ENCODE measurements around the gene NLRC5. TPM values are rescaled to one million over a fixed set of nuclear protein-coding genes. Genes with fewer than 3 reads are reported as not detected.

NLRC5 gene
- total RNA-seq, 2 experiments from 2014 or later: 424 to 434 TPM

DNA sequence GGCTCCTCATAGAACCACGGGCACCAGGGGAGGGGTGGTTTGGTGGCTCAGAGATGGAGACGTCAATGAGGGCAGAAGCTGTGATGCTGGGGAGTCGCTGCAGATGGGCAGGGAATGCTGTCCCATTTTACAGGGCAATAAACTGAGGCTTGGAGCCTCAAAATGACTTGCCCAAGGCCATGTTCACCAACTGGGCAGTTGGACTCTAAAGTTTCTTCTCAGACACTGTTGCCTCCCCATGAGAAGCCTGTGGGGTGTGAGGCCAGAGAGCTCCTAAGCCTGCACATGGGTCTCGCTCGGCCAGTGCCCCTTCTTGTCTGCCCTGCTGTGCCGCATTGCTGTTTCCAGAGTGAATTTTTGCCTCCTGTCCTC is 141.6 kb downstream of the NLRC5 start:
- Histone ChIP-seq H3K9me3 (ENCODE audit: control insufficient read depth in 1 of 2, insufficient read depth in 1 of 2, low read length in 2 of 2) (no peaks in the 10 kb centered on the region), H3K27me3 (ENCODE audit: control insufficient read depth in 1 of 2, insufficient read depth in 2 of 2, low read length in 2 of 2) (no peaks in the 10 kb centered on the region), H3K4me1 (ENCODE audit: insufficient read depth, low read length) (peaks cover 99% of the 10 kb centered on the region), H3K36me3 (ENCODE audit: insufficient read depth, low read length) (no peaks in the 10 kb centered on the region), H3K4me3 (ENCODE audit: low read length) (no peak overlapping the region), H3K27ac (ENCODE audit: low read depth in 1 of 2, low read length in 2 of 2) (peak overlapping the region; percentile 18 to 55)
- TF ChIP-seq, protein P1, sequence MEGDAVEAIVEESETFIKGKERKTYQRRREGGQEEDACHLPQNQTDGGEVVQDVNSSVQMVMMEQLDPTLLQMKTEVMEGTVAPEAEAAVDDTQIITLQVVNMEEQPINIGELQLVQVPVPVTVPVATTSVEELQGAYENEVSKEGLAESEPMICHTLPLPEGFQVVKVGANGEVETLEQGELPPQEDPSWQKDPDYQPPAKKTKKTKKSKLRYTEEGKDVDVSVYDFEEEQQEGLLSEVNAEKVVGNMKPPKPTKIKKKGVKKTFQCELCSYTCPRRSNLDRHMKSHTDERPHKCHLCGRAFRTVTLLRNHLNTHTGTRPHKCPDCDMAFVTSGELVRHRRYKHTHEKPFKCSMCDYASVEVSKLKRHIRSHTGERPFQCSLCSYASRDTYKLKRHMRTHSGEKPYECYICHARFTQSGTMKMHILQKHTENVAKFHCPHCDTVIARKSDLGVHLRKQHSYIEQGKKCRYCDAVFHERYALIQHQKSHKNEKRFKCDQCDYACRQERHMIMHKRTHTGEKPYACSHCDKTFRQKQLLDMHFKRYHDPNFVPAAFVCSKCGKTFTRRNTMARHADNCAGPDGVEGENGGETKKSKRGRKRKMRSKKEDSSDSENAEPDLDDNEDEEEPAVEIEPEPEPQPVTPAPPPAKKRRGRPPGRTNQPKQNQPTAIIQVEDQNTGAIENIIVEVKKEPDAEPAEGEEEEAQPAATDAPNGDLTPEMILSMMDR (IDR thresholded peaks at IDR 0.05): no peak
- Mint-ChIP-seq H3K9me3 (no peaks in the 10 kb centered on the region), H3K4me3 (peak overlapping the region; percentile 15), H3K27ac (peak overlapping the region; percentile 88), H3K27me3 (no peaks in the 10 kb centered on the region), H3K4me1 (ENCODE audit: low read depth) (peaks cover 92% of the 10 kb centered on the region), H3K36me3 (ENCODE audit: low read depth) (no peaks in the 10 kb centered on the region)
- ChIA-PET POLR2A (no interaction called here), CTCF (no interaction called here)
- DNase-seq: no peak
- no peak for ATAC-seq (ENCODE audit: poor library complexity)
- intact Hi-C loops (cut with DNase I, micrococcal nuclease): no loop called here

DNA sequence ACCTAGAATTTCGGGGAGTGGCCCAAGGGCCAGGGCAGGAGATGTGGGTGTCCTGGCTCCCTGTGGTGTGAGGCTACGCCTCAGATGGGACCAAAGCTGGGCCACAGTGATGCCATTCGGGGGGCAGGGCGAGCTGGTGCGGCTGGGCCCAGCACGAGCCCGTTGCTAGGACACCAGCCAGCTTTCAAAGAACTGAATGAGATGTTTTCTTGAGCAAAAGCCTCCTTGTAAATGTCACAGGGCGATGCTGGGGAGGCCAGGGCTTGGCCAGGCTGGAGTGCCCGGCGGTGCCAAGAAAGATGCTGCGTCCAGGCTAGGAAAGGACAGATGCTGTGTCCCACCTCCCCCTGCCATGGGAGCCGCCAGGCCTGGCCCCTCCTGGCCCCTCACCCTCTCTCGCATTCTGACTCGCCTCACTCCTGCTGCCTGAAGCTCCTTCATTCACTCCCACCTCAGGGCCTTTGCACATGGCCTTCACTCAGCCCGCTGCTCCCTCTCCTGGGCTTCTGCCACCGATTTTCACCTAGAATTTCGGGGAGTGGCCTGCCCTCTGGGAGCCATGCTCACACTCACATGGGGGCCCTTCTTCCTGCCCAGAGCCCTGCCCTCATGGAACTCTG is 142.1 kb downstream of the NLRC5 start:
- Histone ChIP-seq H3K27ac (ENCODE audit: low read depth in 1 of 2, low read length in 2 of 2) (peak overlapping the region; percentile 36 to 55), H3K27me3 (ENCODE audit: control insufficient read depth in 1 of 2, insufficient read depth in 2 of 2, low read length in 2 of 2) (no peaks in the 10 kb centered on the region), H3K4me1 (ENCODE audit: insufficient read depth, low read length) (peaks cover 99% of the 10 kb centered on the region), H3K4me3 (ENCODE audit: low read length) (no peak overlapping the region), H3K36me3 (ENCODE audit: insufficient read depth, low read length) (no peaks in the 10 kb centered on the region), H3K9me3 (ENCODE audit: control insufficient read depth in 1 of 2, insufficient read depth in 1 of 2, low read length in 2 of 2) (no peaks in the 10 kb centered on the region)
- Mint-ChIP-seq H3K27ac (peak overlapping the region; percentile 88), H3K36me3 (ENCODE audit: low read depth) (no peaks in the 10 kb centered on the region), H3K4me1 (ENCODE audit: low read depth) (peaks cover 87% of the 10 kb centered on the region), H3K27me3 (no peaks in the 10 kb centered on the region), H3K9me3 (no peaks in the 10 kb centered on the region), H3K4me3 (peak overlapping the region; percentile 34)
- intact Hi-C loops (cut with DNase I, micrococcal nuclease): no loop called here
- DNase-seq (no peak), ATAC-seq (ENCODE audit: poor library complexity) (no peak)
- ChIA-PET POLR2A (no interaction called here), CTCF (no interaction called here)
- TF ChIP-seq, protein P1 (IDR thresholded peaks at IDR 0.05): no peak

DNA sequence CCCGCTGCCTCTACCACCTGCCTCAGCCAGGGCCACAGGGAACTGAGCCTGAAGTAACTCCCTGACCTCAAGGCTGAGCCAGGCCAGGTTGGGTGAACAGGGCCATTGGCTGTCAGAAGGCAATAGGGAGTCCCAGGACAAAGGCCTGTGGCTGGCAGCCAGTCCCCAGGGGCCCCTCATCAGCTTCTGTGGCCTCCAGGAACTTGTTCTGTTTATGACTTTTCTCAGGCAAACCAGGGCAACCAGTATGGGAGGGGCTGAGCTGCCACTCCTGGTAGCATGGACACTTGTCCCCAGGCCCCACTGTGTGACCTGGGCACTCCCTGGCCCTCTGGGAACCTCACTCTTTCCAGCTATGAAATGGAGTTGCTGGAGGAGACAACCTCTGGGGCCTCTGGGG is 143.1 kb downstream of the NLRC5 start:
- DNase-seq (no peak), ATAC-seq (ENCODE audit: poor library complexity) (no peak)
- Histone ChIP-seq H3K4me1 (ENCODE audit: insufficient read depth, low read length) (peaks cover 92% of the 10 kb centered on the region), H3K27ac (ENCODE audit: low read depth in 1 of 2, low read length in 2 of 2) (peak overlapping the region; percentile 33 to 44), H3K4me3 (ENCODE audit: low read length) (no peak overlapping the region), H3K36me3 (ENCODE audit: insufficient read depth, low read length) (no peaks in the 10 kb centered on the region), H3K9me3 (ENCODE audit: control insufficient read depth in 1 of 2, insufficient read depth in 1 of 2, low read length in 2 of 2) (no peaks in the 10 kb centered on the region), H3K27me3 (ENCODE audit: control insufficient read depth in 1 of 2, insufficient read depth in 2 of 2, low read length in 2 of 2) (no peaks in the 10 kb centered on the region)
- TF ChIP-seq, protein P1 (IDR thresholded peaks at IDR 0.05): no peak
- H3K27me3 Mint-ChIP-seq: no peaks in the 10 kb centered on the region
- no peaks in the 10 kb centered on the region for H3K9me3 Mint-ChIP-seq
- no peaks in the 10 kb centered on the region for H3K36me3 Mint-ChIP-seq (ENCODE audit: low read depth)
- H3K4me3 Mint-ChIP-seq: peak overlapping the region; percentile 45
- intact Hi-C loops (cut with DNase I, micrococcal nuclease): no loop called here
- H3K4me1 Mint-ChIP-seq (ENCODE audit: low read depth): peaks cover 82% of the 10 kb centered on the region
- CTCF ChIA-PET: no interaction called here
- peak overlapping the region; percentile 88 for H3K27ac Mint-ChIP-seq
- POLR2A ChIA-PET: no interaction called here
